ENCODE data around the gene CECR2.

DNA sequence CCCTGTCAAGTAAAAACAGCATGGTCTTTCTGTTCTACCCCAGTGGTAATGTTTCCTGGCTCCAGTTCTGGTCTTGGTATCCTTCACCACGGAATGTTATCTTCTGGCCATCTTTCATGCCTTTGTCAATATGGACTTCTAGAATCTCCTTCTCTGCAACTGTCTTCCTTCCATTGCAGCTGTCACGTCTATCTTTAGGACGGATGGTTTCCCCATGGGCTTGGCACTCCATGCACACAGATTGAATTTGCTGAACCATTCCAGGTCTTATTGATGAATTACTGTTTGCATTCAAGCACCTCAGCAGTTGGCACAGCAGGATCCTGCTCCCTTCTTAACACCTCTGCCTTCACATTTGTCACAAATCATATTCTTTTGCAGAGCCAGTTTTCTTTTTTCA is 149.1 kb downstream of the CECR2 start:
- TF ChIP-seq, protein P1, sequence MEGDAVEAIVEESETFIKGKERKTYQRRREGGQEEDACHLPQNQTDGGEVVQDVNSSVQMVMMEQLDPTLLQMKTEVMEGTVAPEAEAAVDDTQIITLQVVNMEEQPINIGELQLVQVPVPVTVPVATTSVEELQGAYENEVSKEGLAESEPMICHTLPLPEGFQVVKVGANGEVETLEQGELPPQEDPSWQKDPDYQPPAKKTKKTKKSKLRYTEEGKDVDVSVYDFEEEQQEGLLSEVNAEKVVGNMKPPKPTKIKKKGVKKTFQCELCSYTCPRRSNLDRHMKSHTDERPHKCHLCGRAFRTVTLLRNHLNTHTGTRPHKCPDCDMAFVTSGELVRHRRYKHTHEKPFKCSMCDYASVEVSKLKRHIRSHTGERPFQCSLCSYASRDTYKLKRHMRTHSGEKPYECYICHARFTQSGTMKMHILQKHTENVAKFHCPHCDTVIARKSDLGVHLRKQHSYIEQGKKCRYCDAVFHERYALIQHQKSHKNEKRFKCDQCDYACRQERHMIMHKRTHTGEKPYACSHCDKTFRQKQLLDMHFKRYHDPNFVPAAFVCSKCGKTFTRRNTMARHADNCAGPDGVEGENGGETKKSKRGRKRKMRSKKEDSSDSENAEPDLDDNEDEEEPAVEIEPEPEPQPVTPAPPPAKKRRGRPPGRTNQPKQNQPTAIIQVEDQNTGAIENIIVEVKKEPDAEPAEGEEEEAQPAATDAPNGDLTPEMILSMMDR (IDR thresholded peaks at IDR 0.05) = no peak
- no peak for TF ChIP-seq POLR2AphosphoS5 (IDR thresholded peaks at IDR 0.05; ENCODE audit: low read depth, low read length)
- TF ChIP-seq SIN3A (IDR thresholded peaks at IDR 0.05; ENCODE audit: borderline replicate concordance, insufficient read depth, low read depth, low read length) = no peak
- TF ChIP-seq, protein P2, sequence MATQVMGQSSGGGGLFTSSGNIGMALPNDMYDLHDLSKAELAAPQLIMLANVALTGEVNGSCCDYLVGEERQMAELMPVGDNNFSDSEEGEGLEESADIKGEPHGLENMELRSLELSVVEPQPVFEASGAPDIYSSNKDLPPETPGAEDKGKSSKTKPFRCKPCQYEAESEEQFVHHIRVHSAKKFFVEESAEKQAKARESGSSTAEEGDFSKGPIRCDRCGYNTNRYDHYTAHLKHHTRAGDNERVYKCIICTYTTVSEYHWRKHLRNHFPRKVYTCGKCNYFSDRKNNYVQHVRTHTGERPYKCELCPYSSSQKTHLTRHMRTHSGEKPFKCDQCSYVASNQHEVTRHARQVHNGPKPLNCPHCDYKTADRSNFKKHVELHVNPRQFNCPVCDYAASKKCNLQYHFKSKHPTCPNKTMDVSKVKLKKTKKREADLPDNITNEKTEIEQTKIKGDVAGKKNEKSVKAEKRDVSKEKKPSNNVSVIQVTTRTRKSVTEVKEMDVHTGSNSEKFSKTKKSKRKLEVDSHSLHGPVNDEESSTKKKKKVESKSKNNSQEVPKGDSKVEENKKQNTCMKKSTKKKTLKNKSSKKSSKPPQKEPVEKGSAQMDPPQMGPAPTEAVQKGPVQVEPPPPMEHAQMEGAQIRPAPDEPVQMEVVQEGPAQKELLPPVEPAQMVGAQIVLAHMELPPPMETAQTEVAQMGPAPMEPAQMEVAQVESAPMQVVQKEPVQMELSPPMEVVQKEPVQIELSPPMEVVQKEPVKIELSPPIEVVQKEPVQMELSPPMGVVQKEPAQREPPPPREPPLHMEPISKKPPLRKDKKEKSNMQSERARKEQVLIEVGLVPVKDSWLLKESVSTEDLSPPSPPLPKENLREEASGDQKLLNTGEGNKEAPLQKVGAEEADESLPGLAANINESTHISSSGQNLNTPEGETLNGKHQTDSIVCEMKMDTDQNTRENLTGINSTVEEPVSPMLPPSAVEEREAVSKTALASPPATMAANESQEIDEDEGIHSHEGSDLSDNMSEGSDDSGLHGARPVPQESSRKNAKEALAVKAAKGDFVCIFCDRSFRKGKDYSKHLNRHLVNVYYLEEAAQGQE (IDR thresholded peaks at IDR 0.05; ENCODE audit: insufficient read depth in 1 of 2, low read depth in 2 of 2, low read length in 1 of 2) = no peak
